GM12892 (cell line): ENCODE data around the gene FAM180A.

Experiments
- POLR2A ChIP-seq: IDR thresholded peaks from 2 replicates; pipeline ENCODE4 v1.6.1; 2011; ENCODE audit warnings: low read depth, low read length, control low read depth
- POLR2AphosphoS5 ChIP-seq: IDR thresholded peaks from 2 replicates; pipeline ENCODE4 v1.6.1; 2011; ENCODE audit warnings: low read depth, low read length, control low read depth
- TAF1 ChIP-seq: IDR thresholded peaks from 2 replicates; pipeline ENCODE4 v1.6.1; 2011; ENCODE audit warnings: low read depth, mild to moderate bottlenecking, control low read depth, low read length, borderline replicate concordance

GRCh38 chr7:135742371-135742770 is 6.2 kb downstream of the FAM180A start:
- TF ChIP-seq POLR2A (no peak), TAF1 (no peak), POLR2AphosphoS5 (no peak)
